PC-3 (cell line): ENCODE results near the gene CEP41. TPM values are rescaled to one million over a fixed set of nuclear protein-coding genes. Genes with fewer than 3 reads are reported as not detected.
A peak's percentile ranks its signal among the peaks of the same experiment; 100 is the strongest.

Experiments used
- ATAC-seq: fragments of 200-7000 bp; cut with Tn5 transposase; 2 replicates; pipeline ENCODE4 v1.9.1; 2020; ENCODE audit warnings: mild to moderate bottlenecking, moderate library complexity
- BruUV-seq: library from RNA; stranded (reverse); fragments of 400-500 nt; replicated peaks from 2 replicates; lab custom pipeline; 2021; lab: Mats Ljungman, UMichigan
- CTCF ChIA-PET: fragments of 300-600 bp; sonication (Branson Sonifier 250); formaldehyde crosslinking; loops from one replicate; lab custom pipeline; 2022; ENCODE audit warnings: antibody characterized with exemption; lab: Charles Lee
- POLR2A ChIA-PET: fragments of 300-600 bp; sonication (Branson Sonifier 250); formaldehyde crosslinking; loops from one replicate; lab custom pipeline; 2022; ENCODE audit warnings: antibody characterized with exemption; ENCODE audit not compliant: unreplicated experiment; lab: Charles Lee
- DNase-seq: peaks from one replicate; pipeline ENCODE4 v3.0.0-alpha.2; 2015
- H2AFZ ChIP-seq: fragments of 300-600 bp; sonication (generic); 2 replicates; pipeline ENCODE4 v1.6.0; 2016; ENCODE audit warnings: antibody characterized with exemption, low read length
- H3F3A ChIP-seq: fragments of 300-600 bp; sonication (generic); one replicate; pipeline ENCODE4 v1.6.0; 2017; ENCODE audit warnings: antibody characterized with exemption, low read length, control low read depth, mild to moderate bottlenecking; ENCODE audit not compliant: unreplicated experiment
- H3K27ac ChIP-seq: fragments of 300-600 bp; sonication (generic); 2 replicates; pipeline ENCODE4 v1.5.1; 2016; ENCODE audit warnings: mild to moderate bottlenecking, low read length
- H3K27me3 ChIP-seq: fragments of 300-600 bp; sonication (generic); 2 replicates; pipeline ENCODE4 v1.6.1; 2016; ENCODE audit warnings: low read length, mixed read lengths
- H3K36me3 ChIP-seq: fragments of 300-600 bp; sonication (generic); 2 replicates; pipeline ENCODE4 v1.6.1; 2016; ENCODE audit warnings: low read depth, mixed run types, low read length, mixed read lengths
- H3K4me1 ChIP-seq: fragments of 300-600 bp; sonication (generic); 2 replicates; pipeline ENCODE4 v1.5.1; 2016; ENCODE audit warnings: low read length; ENCODE audit not compliant: insufficient read depth
- H3K4me2 ChIP-seq: fragments of 300-600 bp; sonication (generic); 2 replicates; pipeline ENCODE4 v1.6.0; 2016; ENCODE audit warnings: low read length
- H3K4me3 ChIP-seq: fragments of 300-600 bp; sonication (generic); 2 replicates; pipeline ENCODE4 v1.5.1; 2016; ENCODE audit warnings: mild to moderate bottlenecking, low read length, mixed read lengths
- H3K79me2 ChIP-seq: fragments of 300-600 bp; sonication (generic); 2 replicates; pipeline ENCODE4 v1.6.1; 2017; ENCODE audit warnings: low read length, mixed read lengths
- H3K9ac ChIP-seq: fragments of 300-600 bp; sonication (generic); 2 replicates; pipeline ENCODE4 v1.6.0; 2016; ENCODE audit warnings: mild to moderate bottlenecking, low read length
- H3K9me2 ChIP-seq: fragments of 300-600 bp; sonication (generic); replicated peaks from 2 replicates; pipeline ENCODE4 v1.6.1; 2016; ENCODE audit warnings: mixed run types, low read length, mixed read lengths
- H3K9me3 ChIP-seq: fragments of 300-600 bp; sonication (generic); 2 replicates; pipeline ENCODE4 v1.6.1; 2016; ENCODE audit warnings: low read length, mixed read lengths
- H4K20me1 ChIP-seq: fragments of 300-600 bp; sonication (generic); 2 replicates; pipeline ENCODE4 v1.6.1; 2016; ENCODE audit warnings: low read length, mixed read lengths
- CTCF ChIP-seq: fragments of 300-600 bp; sonication (generic); conservative IDR thresholded peaks from 2 replicates; pipeline ENCODE4 v1.5.1; 2017; ENCODE audit warnings: antibody characterized with exemption, low read depth, mild to moderate bottlenecking, low read length
- EZH2 ChIP-seq: fragments of 300-600 bp; sonication (generic); IDR thresholded peaks from one replicate; pipeline ENCODE4 v1.6.1; 2017; ENCODE audit warnings: antibody characterized with exemption, mild to moderate bottlenecking, low read length; ENCODE audit not compliant: unreplicated experiment
- EZH2phosphoT487 ChIP-seq: fragments of 300-600 bp; sonication (generic); IDR thresholded peaks from 2 replicates; pipeline ENCODE4 v1.6.1; 2018; ENCODE audit warnings: mild to moderate bottlenecking, antibody characterized with exemption, low read length, borderline replicate concordance
- intact Hi-C: fragments of 100-400 bp; cut with micrococcal nuclease; formaldehyde crosslinking; loops from 2 replicates; pipeline ENCODE4 v1.9.0; 2023
- total RNA-seq: library from RNA; depleted of rRNA; stranded (reverse); fragments of >200 nt; gene quantifications from 2 replicates; pipeline ENCODE4 v1.2.3, GENCODE V29; 2014

The CEP41 gene
- total RNA-seq, 1 experiment from 2014 or later = 10.4 TPM

DNA sequence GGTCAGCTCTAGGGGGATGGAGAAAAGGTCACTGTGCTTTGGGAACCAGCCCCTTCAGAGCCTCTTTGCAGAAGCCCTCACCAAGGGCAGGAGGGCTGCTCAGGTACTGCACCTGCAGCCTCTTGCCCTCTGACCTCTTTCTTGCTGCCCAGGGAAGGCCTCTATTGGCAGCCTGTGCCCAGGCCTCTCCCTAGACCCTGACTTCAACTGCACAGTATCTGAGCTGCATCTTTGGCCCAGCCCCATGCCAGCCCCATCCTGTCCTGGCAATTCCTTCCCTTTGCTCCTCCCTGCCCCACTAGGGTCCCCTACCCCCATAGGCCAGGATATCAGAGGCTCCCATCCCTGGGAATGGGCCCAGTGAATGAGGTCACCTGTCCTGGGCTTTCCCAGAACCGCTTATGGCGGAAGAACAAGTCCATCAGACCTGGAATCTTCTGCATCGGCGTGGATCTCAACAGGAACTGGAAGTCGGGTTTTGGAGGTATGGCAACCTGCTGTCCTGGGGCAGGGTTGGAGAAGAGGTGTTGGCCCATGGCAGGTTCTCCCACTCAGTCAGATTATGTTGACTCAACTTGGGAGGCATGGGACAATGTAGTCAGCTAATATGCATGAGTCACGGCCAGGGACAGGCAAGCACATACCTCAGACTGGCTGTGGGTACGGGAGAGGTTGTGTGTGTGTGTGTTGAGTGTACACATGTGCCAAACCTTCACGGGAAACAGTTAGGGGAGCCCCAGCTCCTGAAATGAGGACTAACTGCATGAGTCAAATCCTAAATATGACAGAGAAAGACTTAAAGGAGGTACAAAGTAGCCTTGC, 77.6 kb downstream of the CEP41 start:
- TF ChIP-seq CTCF (no peak), EZH2 (no peak), EZH2phosphoT487 (no peak)
- Histone ChIP-seq H3K4me3 (no peak overlapping the region), H3K36me3 (no peaks in the 10 kb centered on the region), H3K4me1 (peaks cover 37% of the 10 kb centered on the region), H3K9ac (no peak overlapping the region), H3K4me2 (peak overlapping the region; percentile 66), H3K79me2 (no peaks in the 10 kb centered on the region), H4K20me1 (no peaks in the 10 kb centered on the region), H2AFZ (peak overlapping the region; percentile 61; the same call in 1 of the 2 replicates), H3K27ac (peak overlapping the region; percentile 75), H3K9me3 (peaks cover 4% of the 10 kb centered on the region; the same call in 1 of the 2 replicates), H3F3A (peaks cover 3% of the 10 kb centered on the region), H3K27me3 (no peaks in the 10 kb centered on the region), H3K9me2 (no peaks in the 10 kb centered on the region)
- ChIA-PET POLR2A (no interaction called here), CTCF (interaction anchor here (0.6 kb wide), 1 partner anchor 76 kb away, joined by 3 read pairs; no protein-coding TSS in a partner anchor)
- intact Hi-C loops = no loop called here
- ATAC-seq (peak; percentile 98), DNase-seq (peak; percentile 96)
- no TSS peak for BruUV-seq

GRCh38 chr7:130362251-130362816, 78.5 kb downstream of the CEP41 start:
- ATAC-seq (no peak), DNase-seq (no peak)
- Histone ChIP-seq H3K9me3 (peaks cover 4% of the 10 kb centered on the region; the same call in 1 of the 2 replicates), H3K9me2 (no peaks in the 10 kb centered on the region), H4K20me1 (no peaks in the 10 kb centered on the region), H3K27ac (no peak overlapping the region), H2AFZ (no peak overlapping the region), H3K4me1 (peaks cover 42% of the 10 kb centered on the region), H3K4me3 (no peak overlapping the region), H3K79me2 (no peaks in the 10 kb centered on the region), H3K27me3 (no peaks in the 10 kb centered on the region), H3K4me2 (no peak overlapping the region), H3F3A (peaks cover 3% of the 10 kb centered on the region), H3K36me3 (no peaks in the 10 kb centered on the region), H3K9ac (no peak overlapping the region)
- ChIA-PET CTCF (no interaction called here), POLR2A (no interaction called here)
- TF ChIP-seq EZH2 = no peak
- no TSS peak for BruUV-seq
- intact Hi-C loops = no loop called here

- no peaks in the 10 kb centered on the region for H3K27me3 ChIP-seq
- no peak overlapping the region for H3K4me3 ChIP-seq
- H3F3A ChIP-seq = peaks cover 5% of the 10 kb centered on the region
- no peak overlapping the region for H3K4me2 ChIP-seq
- no peak overlapping the region for H3K9ac ChIP-seq
- TF ChIP-seq CTCF (no peak), EZH2 (no peak), EZH2phosphoT487 (no peak)
- no peaks in the 10 kb centered on the region for H3K9me2 ChIP-seq
- ChIA-PET CTCF (no interaction called here), POLR2A (no interaction called here)
- DNase-seq = no peak
- H2AFZ ChIP-seq = no peak overlapping the region
- no peaks in the 10 kb centered on the region for H4K20me1 ChIP-seq
- H3K9me3 ChIP-seq = peaks cover 4% of the 10 kb centered on the region; the same call in 1 of the 2 replicates
- H3K79me2 ChIP-seq = no peaks in the 10 kb centered on the region
- peaks cover 47% of the 10 kb centered on the region for H3K4me1 ChIP-seq
- ATAC-seq = no peak
- H3K27ac ChIP-seq = no peak overlapping the region
- H3K36me3 ChIP-seq = no peaks in the 10 kb centered on the region
- no TSS peak for BruUV-seq
- intact Hi-C loops = no loop called here
These were observed 79.1 kb downstream of the CEP41 start for GRCh38 chr7:130361681-130362080.
